Measurements from ENCODE around the gene GRN.
"Not testable (repeated sequence)": the region's sequence is repeated elsewhere in the genome, so short reads cannot be mapped to it uniquely, and the experiment has no call there.

GRN gene

DNA sequence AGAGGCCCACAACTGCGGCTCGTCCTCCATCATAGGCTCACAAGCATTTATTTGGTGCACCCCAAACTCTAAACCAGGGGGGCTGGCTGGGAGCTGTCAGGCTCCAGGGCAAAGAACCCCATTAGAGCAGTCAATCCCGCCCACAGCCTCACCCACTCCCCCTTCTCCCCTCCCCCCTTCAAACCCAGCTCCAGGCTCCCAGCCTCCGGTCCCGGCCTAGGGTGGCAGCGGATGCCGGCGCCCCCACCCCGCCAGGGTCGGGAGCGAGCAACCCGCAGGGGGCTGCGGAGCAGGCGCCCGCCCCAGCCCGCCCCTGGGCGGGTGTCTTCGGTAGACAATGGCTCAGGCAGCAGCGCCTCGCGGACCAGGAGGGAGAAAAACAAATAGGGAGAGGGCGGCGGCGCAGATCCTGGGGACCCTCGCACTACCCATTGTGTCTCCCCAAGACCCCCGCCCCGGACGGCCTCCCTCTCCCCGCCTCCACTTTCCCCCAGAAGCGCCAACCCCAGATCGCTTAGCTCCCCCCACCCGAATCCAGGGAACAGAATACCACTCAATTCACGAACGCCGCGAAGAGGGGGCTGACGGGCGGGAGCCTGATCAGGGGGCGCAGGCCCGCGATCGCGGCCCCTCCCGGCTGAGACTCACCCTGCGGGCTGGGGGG is 18.0 kb downstream of the GRN start:
- no peak for TF ChIP-seq CTCF (IDR thresholded peaks at IDR 0.05; ENCODE audit: insufficient read depth, low read depth, low read length, missing control alignments)
- no peak for DNase-seq (ENCODE audit: low read depth)
- H3K4me3 ChIP-seq (ENCODE audit: low read depth, low read length): peak overlapping the region; percentile 47

GRCh38 chr17:44363613-44364159 is 18.6 kb downstream of the GRN start, which contains the start of gene FAM171A2:
Gene FAM171A2, minus strand, starts transcription at chr17:44363853. Its CDS starts 139 bp downstream, at chr17:44363714.
- DNase-seq (ENCODE audit: low read depth): peak; percentile 71
- H3K4me3 ChIP-seq (ENCODE audit: low read depth, low read length): peak within 1 kb of the TSS; percentile 47
- TF ChIP-seq CTCF (IDR thresholded peaks at IDR 0.05; ENCODE audit: insufficient read depth, low read depth, low read length, missing control alignments): peak; percentile 83

DNA sequence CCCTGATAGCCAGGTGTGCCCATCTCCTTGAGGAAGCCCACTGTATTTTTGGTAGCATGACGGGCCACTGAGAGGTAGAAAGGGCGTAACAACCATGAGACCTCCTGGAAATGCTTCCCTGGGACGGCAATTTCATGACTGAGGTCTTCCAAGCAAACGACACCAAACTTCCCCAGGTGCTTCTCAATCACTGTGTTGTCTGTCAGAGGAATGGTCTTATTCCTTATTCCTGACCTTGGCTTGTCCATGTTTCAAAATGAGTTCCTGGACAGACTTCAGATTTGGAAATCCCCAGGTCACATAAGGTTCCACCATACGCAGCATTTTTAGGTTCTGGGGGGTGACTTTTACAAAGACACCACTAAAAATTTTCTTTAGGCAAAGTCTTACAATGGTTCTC is 19.9 kb downstream of the GRN start:
- H3K4me3 ChIP-seq (ENCODE audit: low read depth, low read length); DNase-seq (ENCODE audit: low read depth): not testable (repeated sequence)

- no peak overlapping the region for H3K4me3 ChIP-seq (ENCODE audit: low read depth, low read length)
- no peak for DNase-seq (ENCODE audit: low read depth)
- TF ChIP-seq CTCF (IDR thresholded peaks at IDR 0.05; ENCODE audit: insufficient read depth, low read depth, low read length, missing control alignments): no peak
Measured at GRCh38 chr17:44367231-44367979, 22.3 kb downstream of the GRN start.

DNA sequence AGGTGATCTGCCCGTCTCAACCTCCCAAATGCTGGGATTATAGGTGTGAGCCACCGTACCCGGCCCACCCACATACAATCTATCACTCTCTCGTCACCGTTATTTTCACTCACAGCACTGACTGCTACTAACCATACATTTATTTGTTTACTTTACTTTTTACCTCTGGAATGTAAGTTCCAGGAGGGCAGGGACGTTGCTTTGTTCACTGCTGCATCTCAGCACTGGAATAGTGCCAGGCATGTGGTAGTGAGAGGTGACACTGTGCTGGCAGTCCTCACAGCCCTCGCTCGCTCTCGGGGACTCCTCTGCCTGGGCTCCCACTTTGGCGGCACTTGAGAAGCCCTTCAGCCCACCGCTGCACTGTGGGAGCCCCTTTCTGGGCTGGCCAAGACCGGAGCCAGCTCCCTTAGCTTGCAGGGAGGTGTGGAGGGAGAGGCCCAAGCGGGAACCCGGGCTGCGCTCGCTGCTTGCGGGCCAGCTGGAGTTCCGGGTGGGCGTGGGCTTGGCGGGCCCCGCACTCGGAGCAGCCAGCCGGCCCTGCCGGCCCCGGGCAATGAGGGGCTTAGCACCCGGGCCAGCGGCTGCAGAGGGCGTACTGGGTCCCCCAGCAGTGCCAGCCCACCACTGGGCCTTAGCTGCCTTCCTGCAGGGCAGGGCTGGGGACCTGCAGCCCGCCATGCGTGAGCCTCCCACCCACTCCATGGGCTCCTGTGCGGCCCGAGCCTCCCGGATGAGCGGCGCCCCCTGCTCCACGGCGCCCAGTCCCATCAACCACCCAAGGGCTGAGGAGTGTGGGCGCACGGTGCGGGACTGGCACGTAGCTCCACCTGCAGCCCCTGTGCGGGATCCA is 23.5 kb downstream of the GRN start:
- not testable (repeated sequence) for H3K4me3 ChIP-seq (ENCODE audit: low read depth, low read length); DNase-seq (ENCODE audit: low read depth)

- not testable (repeated sequence) for H3K4me3 ChIP-seq (ENCODE audit: low read depth, low read length); DNase-seq (ENCODE audit: low read depth)
Measured at GRCh38 chr17:44369414-44370023, 24.4 kb downstream of the GRN start.

GRCh38 chr17:44372036-44372435 is 26.9 kb downstream of the GRN start:
- TF ChIP-seq CTCF (IDR thresholded peaks at IDR 0.05; ENCODE audit: insufficient read depth, low read depth, low read length, missing control alignments): no peak
- no peak for DNase-seq (ENCODE audit: low read depth)
- no peak overlapping the region for H3K4me3 ChIP-seq (ENCODE audit: low read depth, low read length)
